DOHH2 (cell line): ENCODE measurements around the gene NAALADL2.

ENCODE experiments used
- EZH2phosphoT487 ChIP-seq: fragments of 200-600 bp; sonication (generic); IDR thresholded peaks from 2 replicates; pipeline ENCODE4 v1.6.1; 2017; ENCODE audit warnings: borderline replicate concordance, mild to moderate bottlenecking, antibody characterized with exemption, low read length, moderate library complexity, mixed read lengths
- TF ChIP-seq, protein P1 (sequence below): fragments of 200-600 bp; sonication (generic); IDR thresholded peaks from one replicate; pipeline ENCODE4 v1.5.1; 2014; ENCODE audit warnings: antibody characterized with exemption, mild to moderate bottlenecking, low read depth, low read length; ENCODE audit not compliant: poor library complexity, severe bottlenecking

DNA sequence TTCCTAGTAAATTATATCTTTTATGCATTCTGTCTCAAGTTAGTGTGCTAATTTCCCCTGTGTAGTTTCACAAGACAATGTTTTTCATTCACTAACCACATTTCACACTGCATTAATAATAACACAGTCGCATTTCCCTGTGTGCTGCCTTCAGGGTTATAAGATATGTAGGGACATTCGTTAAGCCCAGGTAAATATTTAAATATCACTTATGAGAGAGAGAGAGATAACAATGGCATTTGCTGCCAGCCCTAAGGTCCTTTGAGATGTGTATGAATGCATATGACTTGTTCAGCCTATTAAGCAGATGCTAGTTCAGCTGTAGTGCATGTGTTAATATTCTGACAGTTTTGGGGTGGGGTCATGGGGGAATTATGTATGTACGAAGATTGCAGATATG is 876.7 kb downstream of the NAALADL2 start:
- TF ChIP-seq EZH2phosphoT487, result no peak
- TF ChIP-seq, protein P1, sequence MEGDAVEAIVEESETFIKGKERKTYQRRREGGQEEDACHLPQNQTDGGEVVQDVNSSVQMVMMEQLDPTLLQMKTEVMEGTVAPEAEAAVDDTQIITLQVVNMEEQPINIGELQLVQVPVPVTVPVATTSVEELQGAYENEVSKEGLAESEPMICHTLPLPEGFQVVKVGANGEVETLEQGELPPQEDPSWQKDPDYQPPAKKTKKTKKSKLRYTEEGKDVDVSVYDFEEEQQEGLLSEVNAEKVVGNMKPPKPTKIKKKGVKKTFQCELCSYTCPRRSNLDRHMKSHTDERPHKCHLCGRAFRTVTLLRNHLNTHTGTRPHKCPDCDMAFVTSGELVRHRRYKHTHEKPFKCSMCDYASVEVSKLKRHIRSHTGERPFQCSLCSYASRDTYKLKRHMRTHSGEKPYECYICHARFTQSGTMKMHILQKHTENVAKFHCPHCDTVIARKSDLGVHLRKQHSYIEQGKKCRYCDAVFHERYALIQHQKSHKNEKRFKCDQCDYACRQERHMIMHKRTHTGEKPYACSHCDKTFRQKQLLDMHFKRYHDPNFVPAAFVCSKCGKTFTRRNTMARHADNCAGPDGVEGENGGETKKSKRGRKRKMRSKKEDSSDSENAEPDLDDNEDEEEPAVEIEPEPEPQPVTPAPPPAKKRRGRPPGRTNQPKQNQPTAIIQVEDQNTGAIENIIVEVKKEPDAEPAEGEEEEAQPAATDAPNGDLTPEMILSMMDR, result no peak
